MCF 10A (cell line): ENCODE measurements around the gene CEACAM16. TPM values are rescaled to one million over a fixed set of nuclear protein-coding genes. Genes with fewer than 3 reads are reported as not detected.

Experiments
- BruUV-seq: library from RNA; stranded (reverse); fragments of 400-500 nt; replicated peaks from 2 replicates; lab custom pipeline; 2021; lab: Mats Ljungman, UMichigan
- CTCF ChIA-PET: fragments of 300-600 bp; sonication (Branson Sonifier 250); formaldehyde crosslinking; extraction: SDS; loops from one replicate; lab custom pipeline; 2021; ENCODE audit warnings: antibody characterized with exemption, inconsistent platforms; lab: Yijun Ruan, JAX
- POLR2A ChIA-PET: fragments of 300-600, 350-650 bp; sonication (Branson Sonifier 250); formaldehyde crosslinking; extraction: SDS; loops from one replicate; lab custom pipeline; 2020; ENCODE audit warnings: antibody characterized with exemption, inconsistent platforms; lab: Yijun Ruan, JAX
- DNase-seq: peaks from one replicate; pipeline ENCODE4 v3.0.0-alpha.2; 2018; ENCODE audit not compliant: unreplicated experiment
- H3K27ac Mint-ChIP-seq: one replicate; pipeline ENCODE4 v1.8.0; 2022; ENCODE audit warnings: mild to moderate bottlenecking, low read depth, mixed read lengths; ENCODE audit not compliant: unreplicated experiment
- H3K27me3 Mint-ChIP-seq: one replicate; pipeline ENCODE4 v1.8.0; 2022; ENCODE audit warnings: mixed read lengths; ENCODE audit not compliant: insufficient read depth, unreplicated experiment
- H3K36me3 Mint-ChIP-seq: one replicate; pipeline ENCODE4 v1.8.0; 2022; ENCODE audit warnings: mild to moderate bottlenecking, moderate library complexity, mixed read lengths; ENCODE audit not compliant: insufficient read depth, unreplicated experiment
- H3K4me1 Mint-ChIP-seq: one replicate; pipeline ENCODE4 v1.8.0; 2022; ENCODE audit warnings: mixed read lengths; ENCODE audit not compliant: insufficient read depth, unreplicated experiment
- H3K4me3 Mint-ChIP-seq: one replicate; pipeline ENCODE4 v1.8.0; 2022; ENCODE audit warnings: mild to moderate bottlenecking, moderate library complexity, mixed read lengths; ENCODE audit not compliant: unreplicated experiment
- H3K9me3 Mint-ChIP-seq: one replicate; pipeline ENCODE4 v1.8.0; 2022; ENCODE audit warnings: mixed read lengths; ENCODE audit not compliant: unreplicated experiment
- CTCF ChIP-seq: fragments of 200-600 bp; IDR thresholded peaks from one replicate; pipeline ENCODE4 v1.8.0; 2022; ENCODE audit warnings: antibody characterized with exemption, mild to moderate bottlenecking; ENCODE audit not compliant: unreplicated experiment
- intact Hi-C: fragments of 100-400 bp; cut with micrococcal nuclease; formaldehyde crosslinking; loops from 2 replicates; pipeline ENCODE4 v1.14.1; 2022
- total RNA-seq: library from RNA; stranded (reverse); gene quantifications from 2 replicates; pipeline ENCODE4 v1.2.3, GENCODE V29; 2022

Gene CEACAM16
- total RNA-seq, 1 experiment from 2014 or later: not detected

GRCh38 chr19:44732235-44733014 lies 33.5 kb downstream of the CEACAM16 start:
- ChIA-PET POLR2A (interaction anchor here (1.2 to 1.5 kb wide), 3 partner anchors 9 to 38 kb away, joined by 3 to 4 read pairs (median 4); no protein-coding TSS in a partner anchor), CTCF (interaction anchor here (0.6 to 2.9 kb wide), 4 partner anchors 7 to 359 kb away, joined by 3 to 19 read pairs (median 7); no protein-coding TSS in a partner anchor)
- Mint-ChIP-seq H3K36me3 (no peaks in the 10 kb centered on the region), H3K27ac (no peak overlapping the region), H3K4me3 (no peak overlapping the region), H3K4me1 (peaks cover 5% of the 10 kb centered on the region), H3K27me3 (no peaks in the 10 kb centered on the region), H3K9me3 (no peaks in the 10 kb centered on the region)
- TF ChIP-seq CTCF: no peak
- intact Hi-C loops: no loop called here
- no TSS peak for BruUV-seq
- DNase-seq: no peak

- no peaks in the 10 kb centered on the region for H3K9me3 Mint-ChIP-seq
- BruUV-seq: no TSS peak
- ChIA-PET POLR2A (no interaction called here), CTCF (interaction anchor here (1.3 to 2.9 kb wide), 2 partner anchors 11 to 37 kb away, joined by 4 to 19 read pairs; no protein-coding TSS in a partner anchor)
- TF ChIP-seq CTCF: no peak
- H3K27me3 Mint-ChIP-seq: no peaks in the 10 kb centered on the region
- no peak overlapping the region for H3K4me3 Mint-ChIP-seq
- H3K27ac Mint-ChIP-seq: no peak overlapping the region
- H3K4me1 Mint-ChIP-seq: peaks cover 11% of the 10 kb centered on the region
- intact Hi-C loops: no loop called here
- DNase-seq: no peak
- H3K36me3 Mint-ChIP-seq: no peaks in the 10 kb centered on the region
These were observed 35.4 kb downstream of the CEACAM16 start for GRCh38 chr19:44734357-44734756.

GRCh38 chr19:44735011-44735410 lies 36.1 kb downstream of the CEACAM16 start:
- peaks cover 11% of the 10 kb centered on the region for H3K4me1 Mint-ChIP-seq
- H3K27me3 Mint-ChIP-seq: no peaks in the 10 kb centered on the region
- no peak overlapping the region for H3K4me3 Mint-ChIP-seq
- intact Hi-C loops: no loop called here
- ChIA-PET POLR2A (no interaction called here), CTCF (interaction anchor here (0.6 to 1.9 kb wide), 2 partner anchors 36 to 109 kb away, joined by 3 to 10 read pairs; no protein-coding TSS in a partner anchor)
- DNase-seq: no peak
- no peak for TF ChIP-seq CTCF
- BruUV-seq: no TSS peak
- H3K9me3 Mint-ChIP-seq: no peaks in the 10 kb centered on the region
- H3K36me3 Mint-ChIP-seq: no peaks in the 10 kb centered on the region
- H3K27ac Mint-ChIP-seq: no peak overlapping the region

- H3K27ac Mint-ChIP-seq: no peak overlapping the region
- TF ChIP-seq CTCF: no peak
- H3K4me3 Mint-ChIP-seq: no peak overlapping the region
- CTCF ChIA-PET: interaction anchor here (1.3 to 4.7 kb wide), 3 partner anchors 14 to 34 kb away, joined by 4 to 29 read pairs (median 10); no protein-coding TSS in a partner anchor
- H3K36me3 Mint-ChIP-seq: no peaks in the 10 kb centered on the region
- no peaks in the 10 kb centered on the region for H3K27me3 Mint-ChIP-seq
- peaks cover 23% of the 10 kb centered on the region for H3K4me1 Mint-ChIP-seq
- no peak for DNase-seq
- POLR2A ChIA-PET: no interaction called here
- H3K9me3 Mint-ChIP-seq: no peaks in the 10 kb centered on the region
- no TSS peak for BruUV-seq
- intact Hi-C loops: no loop called here
These were observed 38.5 kb downstream of the CEACAM16 start for GRCh38 chr19:44737238-44738071.
